Astrocyte (in vitro differentiated cells and primary cell): ENCODE results near the gene CIB1. TPM values are rescaled to one million over a fixed set of nuclear protein-coding genes. Genes with fewer than 3 reads are reported as not detected.

Source experiments
- DNase-seq: peaks from one replicate; pipeline ENCODE4 v3.0.0-alpha.2; 2010; ENCODE audit warnings: low read depth
- FAIRE-seq: peaks from 2 replicates; lab custom pipeline; 2011; peaks lifted over from hg19 to GRCh38; lab: Jason Lieb, UNC
- H2AFZ ChIP-seq: 2 replicates; pipeline ENCODE4 v1.6.0; 2012; ENCODE audit warnings: low read depth, low read length, inconsistent platforms
- H3K27ac ChIP-seq: 2 replicates; pipeline ENCODE4 v1.5.1; 2011; ENCODE audit warnings: low read depth, low read length, inconsistent platforms
- H3K27me3 ChIP-seq: 2 replicates; pipeline ENCODE4 v1.6.0; 2011; ENCODE audit warnings: low read length, inconsistent platforms; ENCODE audit not compliant: insufficient read depth
- H3K36me3 ChIP-seq: 2 replicates; pipeline ENCODE4 v1.5.1; 2011; ENCODE audit warnings: low read length, inconsistent platforms; ENCODE audit not compliant: insufficient read depth
- H3K4me1 ChIP-seq: 2 replicates; pipeline ENCODE4 v1.5.1; 2011; ENCODE audit warnings: low read length, inconsistent platforms; ENCODE audit not compliant: insufficient read depth
- H3K4me2 ChIP-seq: 2 replicates; pipeline ENCODE4 v1.6.0; 2012; ENCODE audit warnings: low read length, inconsistent platforms
- H3K4me3 ChIP-seq: 2 replicates; pipeline ENCODE4 v1.5.1; 2011; ENCODE audit warnings: low read depth, mild to moderate bottlenecking, low read length, inconsistent platforms; ENCODE audit not compliant: insufficient read depth
- H3K79me2 ChIP-seq: 2 replicates; pipeline ENCODE4 v1.6.0; 2012; ENCODE audit warnings: mild to moderate bottlenecking, low read length, inconsistent platforms; ENCODE audit not compliant: insufficient read depth
- H3K9ac ChIP-seq: 2 replicates; pipeline ENCODE4 v1.6.0; 2012; ENCODE audit warnings: mild to moderate bottlenecking, low read length, inconsistent platforms
- H3K9me3 ChIP-seq: 2 replicates; pipeline ENCODE4 v1.5.1; 2012; ENCODE audit warnings: low read depth, mild to moderate bottlenecking, low read length, inconsistent platforms; ENCODE audit not compliant: insufficient read depth
- H4K20me1 ChIP-seq: 2 replicates; pipeline ENCODE4 v1.6.0; 2012; ENCODE audit warnings: low read length, inconsistent platforms; ENCODE audit not compliant: insufficient read depth
- H3K27ac Mint-ChIP-seq: one replicate; pipeline ENCODE4 v1.8.0; 2021; ENCODE audit warnings: mild to moderate bottlenecking, mixed read lengths; ENCODE audit not compliant: unreplicated experiment
- H3K27me3 Mint-ChIP-seq: one replicate; pipeline ENCODE4 v1.8.0; 2021; ENCODE audit warnings: low read depth, mixed read lengths; ENCODE audit not compliant: unreplicated experiment
- H3K36me3 Mint-ChIP-seq: one replicate; pipeline ENCODE4 v1.8.0; 2021; ENCODE audit warnings: low read depth, mixed read lengths; ENCODE audit not compliant: unreplicated experiment
- H3K4me1 Mint-ChIP-seq: one replicate; pipeline ENCODE4 v1.8.0; 2021; ENCODE audit warnings: low read depth, mixed read lengths; ENCODE audit not compliant: unreplicated experiment
- H3K4me3 Mint-ChIP-seq: one replicate; pipeline ENCODE4 v1.8.0; 2021; ENCODE audit warnings: mild to moderate bottlenecking, moderate library complexity, mixed read lengths; ENCODE audit not compliant: unreplicated experiment
- H3K9me3 Mint-ChIP-seq: one replicate; pipeline ENCODE4 v1.8.0; 2021; ENCODE audit warnings: mild to moderate bottlenecking, mixed read lengths; ENCODE audit not compliant: unreplicated experiment
- EZH2 ChIP-seq: IDR thresholded peaks from 2 replicates; pipeline ENCODE4 v1.6.1; 2012; ENCODE audit warnings: mild to moderate bottlenecking, low read length, inconsistent platforms; ENCODE audit not compliant: insufficient read depth
- total RNA-seq: library from RNA; stranded (reverse); gene quantifications from 2 replicates; pipeline ENCODE4 v1.2.1, GENCODE V29; 2021
- TF ChIP-seq, protein P1 (sequence below): IDR thresholded peaks from 2 replicates; pipeline ENCODE4 v1.5.1; 2011; ENCODE audit warnings: low read depth, mild to moderate bottlenecking, inconsistent platforms, low read length, moderate library complexity; ENCODE audit not compliant: insufficient read depth

CIB1 gene
- total RNA-seq, 1 donor from 2014 or later: 49.6 TPM

DNA sequence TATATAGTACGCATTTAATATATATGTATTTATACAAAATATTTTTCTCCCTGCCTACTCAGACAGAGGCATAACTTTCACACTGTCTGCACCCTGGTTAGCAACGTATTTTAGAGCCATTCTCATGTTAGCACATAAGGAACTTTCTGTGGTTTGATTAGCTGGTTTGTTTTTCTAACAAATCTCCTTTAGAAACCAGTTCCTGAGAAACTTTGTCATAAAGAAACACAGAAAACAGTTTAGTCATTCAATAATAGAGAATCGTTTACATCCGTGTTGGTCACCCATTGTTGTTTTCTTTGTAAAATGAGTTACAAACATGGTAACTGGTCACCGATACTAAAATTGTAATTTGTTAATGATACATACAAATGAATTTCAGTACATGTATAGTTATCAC, 25.8 kb upstream of the CIB1 start:
- Histone ChIP-seq H2AFZ (no peak overlapping the region), H3K27ac (no peak overlapping the region), H4K20me1 (no peaks in the 10 kb centered on the region), H3K9me3 (no peaks in the 10 kb centered on the region), H3K4me1 (peaks cover 9% of the 10 kb centered on the region), H3K27me3 (no peaks in the 10 kb centered on the region), H3K4me2 (no peak overlapping the region), H3K79me2 (peaks cover under 1% of the 10 kb centered on the region), H3K36me3 (no peaks in the 10 kb centered on the region), H3K9ac (no peak overlapping the region), H3K4me3 (no peak overlapping the region)
- TF ChIP-seq, protein P1, sequence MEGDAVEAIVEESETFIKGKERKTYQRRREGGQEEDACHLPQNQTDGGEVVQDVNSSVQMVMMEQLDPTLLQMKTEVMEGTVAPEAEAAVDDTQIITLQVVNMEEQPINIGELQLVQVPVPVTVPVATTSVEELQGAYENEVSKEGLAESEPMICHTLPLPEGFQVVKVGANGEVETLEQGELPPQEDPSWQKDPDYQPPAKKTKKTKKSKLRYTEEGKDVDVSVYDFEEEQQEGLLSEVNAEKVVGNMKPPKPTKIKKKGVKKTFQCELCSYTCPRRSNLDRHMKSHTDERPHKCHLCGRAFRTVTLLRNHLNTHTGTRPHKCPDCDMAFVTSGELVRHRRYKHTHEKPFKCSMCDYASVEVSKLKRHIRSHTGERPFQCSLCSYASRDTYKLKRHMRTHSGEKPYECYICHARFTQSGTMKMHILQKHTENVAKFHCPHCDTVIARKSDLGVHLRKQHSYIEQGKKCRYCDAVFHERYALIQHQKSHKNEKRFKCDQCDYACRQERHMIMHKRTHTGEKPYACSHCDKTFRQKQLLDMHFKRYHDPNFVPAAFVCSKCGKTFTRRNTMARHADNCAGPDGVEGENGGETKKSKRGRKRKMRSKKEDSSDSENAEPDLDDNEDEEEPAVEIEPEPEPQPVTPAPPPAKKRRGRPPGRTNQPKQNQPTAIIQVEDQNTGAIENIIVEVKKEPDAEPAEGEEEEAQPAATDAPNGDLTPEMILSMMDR: no peak
- TF ChIP-seq EZH2: no peak
- no peaks in the 10 kb centered on the region for H3K9me3 Mint-ChIP-seq
- peaks cover 5% of the 10 kb centered on the region for H3K4me1 Mint-ChIP-seq
- H3K4me3 Mint-ChIP-seq: no peak overlapping the region
- peaks cover 20% of the 10 kb centered on the region for H3K27me3 Mint-ChIP-seq
- no peak overlapping the region for H3K27ac Mint-ChIP-seq
- FAIRE-seq (no peak), DNase-seq (no peak)
- H3K36me3 Mint-ChIP-seq: peaks cover 2% of the 10 kb centered on the region

DNA sequence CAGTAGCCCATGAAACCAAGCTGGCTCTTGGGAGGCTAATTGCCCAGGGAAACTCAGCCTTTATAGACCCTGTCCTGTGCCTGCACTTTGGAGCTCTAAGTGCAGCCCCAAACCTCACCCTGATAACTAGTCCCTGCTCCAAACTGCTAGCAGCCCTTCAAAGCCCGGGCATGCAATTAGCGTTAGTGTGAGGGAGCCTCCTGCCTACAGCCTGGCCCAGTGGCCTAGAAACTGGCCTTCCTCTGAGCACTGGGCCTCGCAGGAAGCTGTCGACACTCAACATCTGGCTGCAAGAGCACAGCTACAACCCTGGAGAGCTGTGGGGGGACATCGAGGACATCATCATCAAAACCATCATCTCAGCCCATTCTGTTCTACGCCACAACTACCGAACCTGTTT, 24.0 kb upstream of the CIB1 start:
- DNase-seq (no peak), FAIRE-seq (no peak)
- H3K4me3 ChIP-seq: no peak overlapping the region
- H3K36me3 ChIP-seq: no peaks in the 10 kb centered on the region
- H3K79me2 ChIP-seq: no peaks in the 10 kb centered on the region
- no peak overlapping the region for H3K4me2 ChIP-seq
- no peak overlapping the region for H3K27ac ChIP-seq
- Mint-ChIP-seq H3K27me3 (peaks cover 20% of the 10 kb centered on the region), H3K4me3 (no peak overlapping the region), H3K9me3 (no peaks in the 10 kb centered on the region), H3K27ac (no peak overlapping the region), H3K4me1 (peaks cover 3% of the 10 kb centered on the region), H3K36me3 (peaks cover 2% of the 10 kb centered on the region)
- H3K4me1 ChIP-seq: peaks cover 8% of the 10 kb centered on the region
- H3K27me3 ChIP-seq: no peaks in the 10 kb centered on the region
- H2AFZ ChIP-seq: no peak overlapping the region
- no peak for TF ChIP-seq EZH2
- TF ChIP-seq, protein P1: no peak
- no peak overlapping the region for H3K9ac ChIP-seq
- no peaks in the 10 kb centered on the region for H3K9me3 ChIP-seq
- no peaks in the 10 kb centered on the region for H4K20me1 ChIP-seq

DNA sequence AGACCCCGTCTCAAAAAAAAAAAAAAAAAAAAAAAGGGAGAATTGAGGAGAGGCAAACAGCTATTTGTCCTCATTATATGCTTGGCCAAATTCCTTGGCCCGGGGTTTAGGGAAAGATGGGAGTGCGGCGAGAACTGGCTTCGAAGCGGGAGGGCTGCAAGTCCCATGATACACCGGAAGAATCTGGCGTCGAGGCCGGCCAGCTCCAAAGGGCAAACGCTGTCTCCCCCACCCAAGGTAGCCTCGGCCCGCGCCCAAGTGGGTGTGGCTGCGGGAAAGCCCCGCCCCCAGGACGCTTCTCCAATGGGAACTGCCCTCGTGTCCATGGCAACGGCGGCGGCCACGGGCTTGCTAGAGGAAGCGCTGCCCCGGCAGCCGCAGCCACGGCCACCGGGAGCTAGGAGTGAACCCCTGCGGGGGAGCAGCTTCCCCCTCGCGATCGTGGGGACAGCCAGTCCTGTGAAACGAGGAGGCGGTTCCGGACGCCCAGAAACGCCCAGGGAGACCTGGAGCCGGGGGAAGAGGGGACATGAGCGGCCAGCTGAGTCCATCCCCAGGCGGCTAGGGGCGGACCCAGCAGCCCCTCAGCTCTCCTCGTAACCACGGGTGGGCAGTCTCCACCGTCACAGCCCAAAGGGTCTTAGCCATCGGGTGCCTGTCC, 15.6 kb upstream of the CIB1 start, which contains the start of gene TTLL13:
TSS of gene TTLL13 (plus strand) at position 354 of the 661 bp plus-strand sequence. CDS start 1,075 bp downstream, outside the sequence.
- Histone ChIP-seq H3K9me3 (no peaks in the 10 kb centered on the region), H3K27me3 (no peaks in the 10 kb centered on the region), H3K79me2 (no peaks in the 10 kb centered on the region), H3K27ac (no peak within 1 kb of the TSS), H2AFZ (peak within 1 kb of the TSS; percentile 91), H3K9ac (peak within 1 kb of the TSS; percentile 73), H3K4me1 (no peaks in the 10 kb centered on the region), H3K4me3 (peak within 1 kb of the TSS; percentile 79), H3K36me3 (no peaks in the 10 kb centered on the region), H4K20me1 (no peaks in the 10 kb centered on the region), H3K4me2 (peak within 1 kb of the TSS; percentile 98)
- Mint-ChIP-seq H3K4me1 (no peaks in the 10 kb centered on the region), H3K27me3 (no peaks in the 10 kb centered on the region), H3K27ac (no peak within 1 kb of the TSS), H3K9me3 (no peaks in the 10 kb centered on the region), H3K4me3 (peak within 1 kb of the TSS; percentile 71), H3K36me3 (no peaks in the 10 kb centered on the region)
- peak; percentile 65 for DNase-seq
- no peak for FAIRE-seq
- no peak for TF ChIP-seq EZH2
- TF ChIP-seq, protein P1: no peak
